Bronchial epithelial cell (primary cell): ENCODE data around the gene ACBD4. TPM values are rescaled to one million over a fixed set of nuclear protein-coding genes. Genes with fewer than 3 reads are reported as not detected.
A peak's percentile ranks its signal among the peaks of the same experiment; 100 is the strongest.

Experiments used
- DNase-seq: peaks from one replicate; pipeline ENCODE4 v3.0.0-alpha.2; 2010; ENCODE audit warnings: low read depth
- FAIRE-seq: peaks from 2 replicates; lab custom pipeline; 2011; peaks lifted over from hg19 to GRCh38; lab: Jason Lieb, UNC
- H3K27me3 ChIP-seq: 2 replicates; pipeline ENCODE4 v1.5.1; 2011; ENCODE audit warnings: low read length; ENCODE audit not compliant: control insufficient read depth, insufficient read depth
- H3K36me3 ChIP-seq: 2 replicates; pipeline ENCODE4 v1.5.1; 2011; ENCODE audit warnings: low read length; ENCODE audit not compliant: control insufficient read depth, insufficient read depth
- H3K4me3 ChIP-seq: 2 replicates; pipeline ENCODE4 v1.5.1; 2011; ENCODE audit warnings: mild to moderate bottlenecking, low read depth, low read length, control low read depth
- CTCF ChIP-seq: IDR thresholded peaks from 2 replicates; pipeline ENCODE4 v1.5.1; 2011; ENCODE audit warnings: mild to moderate bottlenecking, moderate library complexity, low read length, control low read depth, inconsistent platforms; ENCODE audit not compliant: insufficient read depth, severe bottlenecking
- total RNA-seq: library from RNA; depleted of rRNA; stranded (reverse); fragments of >200 nt; gene quantifications from 2 replicates; pipeline ENCODE4 v1.2.1, GENCODE V29; 2014

The ACBD4 gene
- total RNA-seq, 1 donor from 2014 or later, result 6.1 TPM

DNA sequence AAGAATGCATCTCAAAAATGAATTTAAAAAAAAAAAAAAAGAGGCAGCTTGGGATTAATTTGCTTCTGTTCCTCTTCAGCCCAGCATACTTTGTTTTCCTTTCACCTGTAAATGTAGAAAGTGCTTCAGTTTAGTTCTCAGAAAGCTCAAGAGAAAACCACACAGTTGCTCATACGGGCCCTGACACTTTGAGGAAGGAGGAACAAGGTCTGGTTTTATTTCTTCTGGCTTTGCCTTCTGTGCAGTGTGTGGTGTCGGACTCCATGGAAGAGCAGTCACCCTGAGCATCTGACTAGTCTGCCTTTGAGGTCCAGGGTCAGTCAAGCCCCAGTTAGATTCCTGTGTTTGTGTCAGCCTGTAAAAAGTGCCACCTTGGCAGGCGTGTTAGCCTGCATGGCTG, 46.7 kb upstream of the ACBD4 start:
- Histone ChIP-seq H3K4me3 (no peak overlapping the region), H3K36me3 (peaks cover 25% of the 10 kb centered on the region), H3K27me3 (no peaks in the 10 kb centered on the region)
- no peak for TF ChIP-seq CTCF
- no peak for DNase-seq
- FAIRE-seq, result no peak

- Histone ChIP-seq H3K4me3 (no peak overlapping the region), H3K27me3 (no peaks in the 10 kb centered on the region), H3K36me3 (peaks cover 26% of the 10 kb centered on the region)
- no peak for TF ChIP-seq CTCF
- FAIRE-seq (no peak), DNase-seq (no peak)
Measured at GRCh38 chr17:45090711-45091110, 44.8 kb upstream of the ACBD4 start.

DNA sequence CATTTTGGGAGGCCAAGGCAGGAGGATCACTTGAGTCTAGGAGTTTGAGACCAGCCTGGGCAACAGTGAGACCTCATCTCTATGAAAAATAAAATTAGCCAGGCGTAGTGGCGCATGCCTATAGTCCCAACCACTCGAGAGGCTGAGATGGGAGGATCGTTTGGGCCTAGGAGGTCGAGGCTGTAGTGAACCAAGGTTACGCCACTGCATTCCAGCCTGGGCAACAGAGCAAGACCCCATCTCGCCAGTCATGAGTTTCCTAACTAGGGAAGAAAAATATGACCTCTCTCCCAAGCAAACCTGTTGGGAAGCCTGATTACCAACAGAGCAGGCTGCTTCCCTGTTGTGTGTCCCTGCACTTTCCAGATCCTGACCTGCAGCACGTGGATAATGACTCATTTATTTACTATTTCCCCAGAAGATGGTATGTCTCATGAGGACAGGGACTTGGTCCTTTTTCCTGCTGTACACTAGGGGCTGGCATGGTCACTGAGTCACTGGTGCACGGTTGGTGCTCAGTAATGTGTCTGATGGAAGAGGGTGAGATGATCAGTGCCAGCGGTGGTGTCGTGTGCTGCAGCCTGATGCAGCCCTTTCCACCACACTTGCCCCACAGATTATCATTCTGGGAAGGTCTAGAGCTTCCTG, 43.6 kb upstream of the ACBD4 start:
- Histone ChIP-seq H3K4me3 (no peak overlapping the region), H3K27me3 (no peaks in the 10 kb centered on the region), H3K36me3 (peaks cover 33% of the 10 kb centered on the region)
- FAIRE-seq, result no peak
- DNase-seq, result peak; percentile 23
- no peak for TF ChIP-seq CTCF

GRCh38 chr17:45092911-45093430, 42.5 kb upstream of the ACBD4 start:
- Histone ChIP-seq H3K4me3 (no peak overlapping the region), H3K27me3 (no peaks in the 10 kb centered on the region), H3K36me3 (peaks cover 35% of the 10 kb centered on the region)
- DNase-seq (peak; percentile 96), FAIRE-seq (no peak)
- TF ChIP-seq CTCF, result no peak

DNA sequence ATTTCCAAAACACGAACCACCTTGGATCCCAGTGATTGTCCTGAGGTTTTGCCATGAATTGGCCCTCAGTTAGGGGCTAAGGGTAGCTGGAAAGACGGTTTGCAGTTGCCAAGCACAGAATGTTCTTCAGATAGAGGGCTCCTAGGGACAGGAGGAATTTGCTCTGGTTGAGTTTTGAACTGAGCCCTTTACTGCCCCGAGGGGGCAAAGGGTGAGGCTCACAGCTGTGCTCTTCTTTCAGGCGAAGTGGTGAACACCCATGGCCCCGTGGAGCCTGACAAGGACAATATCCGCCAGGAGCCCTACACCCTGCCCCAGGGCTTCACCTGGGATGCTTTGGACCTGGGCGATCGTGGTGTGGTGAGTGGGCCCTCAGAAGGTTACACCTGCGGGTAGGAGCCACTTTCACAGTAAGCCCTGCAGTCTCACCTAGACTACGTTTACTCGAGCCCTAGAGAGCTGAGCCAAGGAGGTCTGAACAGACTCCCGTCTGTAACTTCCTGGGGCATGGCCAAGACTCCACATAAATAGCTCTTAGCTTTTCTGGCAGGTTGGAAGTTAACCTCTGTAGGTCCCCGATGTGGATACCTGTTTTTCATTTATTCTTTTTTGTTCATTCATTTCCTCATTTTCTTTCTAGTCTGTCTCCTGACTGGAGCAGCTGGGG, 41.9 kb upstream of the ACBD4 start:
- H3K36me3 ChIP-seq, result peaks cover 39% of the 10 kb centered on the region
- FAIRE-seq (no peak), DNase-seq (no peak)
- no peaks in the 10 kb centered on the region for H3K27me3 ChIP-seq
- no peak overlapping the region for H3K4me3 ChIP-seq
- TF ChIP-seq CTCF, result no peak

DNA sequence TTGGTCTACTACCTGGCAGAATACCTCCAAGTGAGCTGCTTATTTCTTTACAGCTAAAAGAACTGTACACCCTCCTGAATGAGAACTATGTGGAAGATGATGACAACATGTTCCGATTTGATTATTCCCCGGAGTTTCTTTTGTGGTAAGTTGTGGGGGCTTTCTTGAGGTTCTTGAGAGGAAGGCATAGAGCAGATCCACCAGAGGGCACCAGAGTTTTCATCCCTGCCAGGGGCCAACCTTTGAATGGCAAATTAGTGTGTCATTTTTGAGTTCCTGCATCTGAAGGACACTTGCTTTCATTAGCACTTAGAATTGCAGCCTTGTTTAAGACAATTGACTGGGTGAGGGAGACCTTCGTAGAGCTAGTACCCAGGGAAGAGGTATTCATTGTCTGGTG, 39.3 kb upstream of the ACBD4 start:
- TF ChIP-seq CTCF, result peak; percentile 54
- Histone ChIP-seq H3K36me3 (peaks cover 38% of the 10 kb centered on the region), H3K4me3 (no peak overlapping the region), H3K27me3 (no peaks in the 10 kb centered on the region)
- FAIRE-seq (no peak), DNase-seq (peak; percentile 36)
